HG02798 (cell line): ENCODE data around the gene AKR1C4.
"Not testable (repeated sequence)": the region's sequence is repeated elsewhere in the genome, so short reads cannot be mapped to it uniquely, and the experiment has no call there.

Experiments
- ATAC-seq: cut with Tn5 transposase; IDR thresholded peaks from one replicate; pipeline ENCODE4 v1.9.1; 2021; ENCODE audit warnings: mild to moderate bottlenecking; ENCODE audit not compliant: unreplicated experiment, poor library complexity

The AKR1C4 gene

DNA sequence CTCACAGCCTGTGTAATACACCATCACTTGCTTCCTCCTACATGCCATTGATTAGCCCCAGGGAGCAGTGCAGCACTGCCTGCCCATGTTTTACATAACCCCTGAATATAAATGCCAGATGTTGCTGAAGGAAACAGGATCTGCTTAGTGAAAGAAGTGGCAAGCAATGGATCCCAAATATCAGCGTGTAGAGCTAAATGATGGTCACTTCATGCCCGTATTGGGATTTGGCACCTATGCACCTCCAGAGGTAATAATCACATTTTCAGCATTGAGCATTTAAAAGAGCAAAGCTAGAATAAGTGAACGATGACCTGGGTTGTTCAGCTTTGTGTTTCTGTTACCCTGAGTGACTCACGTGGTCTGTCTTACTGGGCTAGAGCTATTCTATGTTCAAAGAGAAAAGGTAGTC, at the start of gene AKR1C4:
TSS of gene AKR1C4 (plus strand) at position 136 of the 412 bp plus-strand sequence. CDS start at position 167, 31 bp downstream.
- no peak for ATAC-seq

DNA sequence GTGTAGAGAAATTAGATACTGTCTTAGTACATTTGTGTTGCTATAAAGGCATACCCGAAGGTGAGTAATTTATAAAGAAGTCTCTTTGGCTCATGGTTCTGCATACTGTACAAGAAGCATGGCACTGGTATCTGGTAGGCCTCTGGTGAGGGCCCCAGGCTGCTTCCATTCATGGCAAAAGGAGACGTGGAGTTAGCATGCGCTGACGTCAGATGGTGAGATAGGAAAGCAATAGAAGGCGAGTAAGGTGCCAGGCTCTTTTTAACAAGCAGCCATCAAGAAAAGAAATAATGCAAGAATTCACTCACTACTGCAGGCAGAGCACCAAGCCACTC, 49.8 kb upstream of the AKR1C4 start:
- no peak for ATAC-seq

DNA sequence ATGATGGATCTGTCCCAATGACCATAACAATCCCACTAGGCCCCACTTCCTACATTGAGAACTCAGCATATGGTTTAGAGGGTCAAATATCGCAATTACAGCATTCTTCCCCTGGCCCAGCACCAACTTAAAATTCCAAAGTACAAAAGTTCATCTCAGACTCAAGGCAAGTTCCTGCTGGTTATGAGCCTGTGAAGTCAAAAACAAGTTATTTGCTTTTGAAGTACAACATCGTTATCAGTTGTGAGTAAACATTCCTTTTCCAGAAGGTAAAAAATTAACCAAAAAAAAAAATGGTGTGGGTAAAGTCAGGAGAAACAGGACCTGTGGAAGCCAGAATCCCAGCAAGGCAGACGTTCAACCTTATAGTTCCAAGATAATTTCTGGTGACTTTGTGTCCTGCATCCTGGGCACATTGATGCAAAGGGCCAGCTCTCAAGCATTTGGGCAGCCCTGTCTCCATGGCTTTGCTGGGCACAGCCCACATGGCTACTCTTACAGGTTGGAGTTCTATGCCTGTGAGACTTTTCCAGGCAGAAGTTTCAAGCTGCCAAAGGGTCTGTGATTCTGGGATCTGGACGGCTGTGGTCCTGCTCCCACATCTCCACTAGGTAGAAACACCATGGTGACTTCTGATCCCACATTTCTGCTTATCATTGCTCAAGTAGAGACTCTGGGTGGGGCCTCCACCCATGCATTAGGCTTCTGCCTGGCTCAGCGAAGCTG, 49.2 kb upstream of the AKR1C4 start:
- ATAC-seq = no peak

DNA sequence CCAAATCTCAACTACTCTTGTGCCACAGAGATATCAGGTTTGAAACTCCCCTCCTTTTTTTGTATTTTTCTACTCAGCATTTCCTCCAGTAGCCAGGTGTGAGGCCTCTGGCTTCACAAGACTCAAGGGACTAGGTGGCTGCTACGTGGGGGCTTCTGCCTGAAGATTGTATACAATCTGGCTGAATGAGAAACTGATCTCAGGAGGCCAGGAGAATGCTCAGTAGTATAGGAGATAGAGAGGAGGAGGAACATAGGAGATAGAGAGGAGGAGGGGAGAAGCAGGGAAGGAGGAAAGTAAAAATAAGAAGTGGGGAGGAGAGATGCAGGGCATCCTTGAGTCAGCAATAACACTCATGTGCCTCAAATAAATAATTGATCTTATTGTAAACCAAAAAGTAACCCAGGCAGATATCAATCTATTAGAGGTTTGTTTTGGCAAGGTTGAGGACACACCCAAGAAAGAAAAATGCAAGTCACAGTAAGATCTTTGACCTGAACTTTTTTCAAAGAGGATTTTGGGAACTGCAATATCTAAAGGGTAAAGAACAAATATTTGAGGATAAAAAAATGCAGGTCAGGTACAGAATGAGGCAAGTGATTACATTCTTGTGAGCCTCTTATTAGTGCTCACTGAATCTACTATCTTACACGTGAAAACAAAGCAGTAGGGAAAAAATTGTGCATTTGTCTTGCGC, 48.5 kb upstream of the AKR1C4 start:
- ATAC-seq = no peak

DNA sequence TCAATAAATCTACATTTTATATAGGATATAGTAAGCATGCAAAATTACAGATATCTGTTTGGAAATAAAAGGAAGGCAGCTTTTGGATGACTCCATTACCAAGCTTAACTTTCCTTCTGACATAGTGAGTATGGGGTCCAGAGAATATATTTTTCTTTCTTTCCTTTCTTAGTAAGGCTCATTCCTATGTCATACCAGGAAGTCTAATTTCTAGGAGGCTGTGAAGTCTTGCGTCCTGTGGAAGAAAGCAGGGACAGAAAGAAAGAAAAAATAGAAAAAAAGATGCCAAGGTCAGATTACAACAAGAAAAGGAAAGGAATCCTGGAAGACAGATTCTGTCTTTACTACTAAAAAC, 48.0 kb upstream of the AKR1C4 start:
- no peak for ATAC-seq

DNA sequence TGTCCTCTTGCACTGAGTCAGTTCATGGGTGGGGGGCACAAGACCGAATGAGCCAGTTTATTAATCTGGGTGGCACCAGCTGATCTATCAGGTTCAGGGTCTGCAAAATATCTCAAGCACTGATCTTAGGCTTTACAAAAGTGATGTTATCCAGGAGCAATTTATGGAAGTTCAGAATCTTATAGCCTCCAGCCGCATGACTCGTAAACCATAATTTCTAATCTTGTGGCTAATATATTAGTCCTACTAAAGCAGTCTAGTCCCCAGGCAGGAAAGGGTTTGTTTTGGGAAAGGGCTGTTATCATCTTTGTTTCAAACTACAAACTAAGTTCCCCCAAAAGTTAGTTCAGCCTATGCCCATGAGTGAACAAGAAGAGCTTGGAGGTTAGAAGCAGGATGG, 45.6 kb upstream of the AKR1C4 start:
- no peak for ATAC-seq

DNA sequence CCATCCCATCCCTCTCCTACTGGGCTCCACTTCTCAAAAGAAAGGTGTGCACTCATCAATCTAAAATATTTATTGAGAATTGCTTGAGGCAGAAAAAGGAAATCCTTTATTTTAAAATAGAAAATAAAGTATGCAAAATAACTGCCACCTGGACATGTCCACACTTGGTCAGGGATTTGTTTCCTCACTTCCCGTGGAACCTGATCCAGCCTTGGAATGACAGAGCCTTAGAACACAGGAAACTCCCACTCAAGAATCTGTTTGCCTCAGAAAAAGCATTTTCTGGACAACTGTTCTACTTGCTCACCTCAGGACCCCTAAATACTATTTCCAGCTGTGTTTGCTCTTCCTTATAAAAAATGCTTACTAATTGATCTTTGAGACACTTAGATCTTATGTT, 40.7 kb upstream of the AKR1C4 start:
- no peak for ATAC-seq

DNA sequence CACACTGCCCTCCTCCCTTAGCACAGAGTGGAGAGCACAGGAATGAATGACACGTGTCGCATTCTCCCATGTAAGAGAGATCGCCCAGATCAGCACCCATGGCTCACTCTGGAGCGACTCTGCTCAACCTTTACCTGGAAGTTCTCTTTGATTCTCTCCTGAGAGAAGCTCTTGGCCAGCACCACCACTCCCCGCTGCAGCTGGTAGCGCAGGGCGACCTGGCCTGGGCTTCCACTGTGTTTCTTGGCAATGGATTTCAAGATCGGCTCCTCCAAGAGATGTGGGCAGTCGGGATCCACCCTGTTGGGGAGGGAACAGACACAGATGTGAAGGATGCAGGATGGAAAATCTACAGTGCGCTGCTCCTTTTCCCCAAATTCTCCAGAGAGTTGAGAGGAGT, 39.1 kb upstream of the AKR1C4 start:
- ATAC-seq = no peak

DNA sequence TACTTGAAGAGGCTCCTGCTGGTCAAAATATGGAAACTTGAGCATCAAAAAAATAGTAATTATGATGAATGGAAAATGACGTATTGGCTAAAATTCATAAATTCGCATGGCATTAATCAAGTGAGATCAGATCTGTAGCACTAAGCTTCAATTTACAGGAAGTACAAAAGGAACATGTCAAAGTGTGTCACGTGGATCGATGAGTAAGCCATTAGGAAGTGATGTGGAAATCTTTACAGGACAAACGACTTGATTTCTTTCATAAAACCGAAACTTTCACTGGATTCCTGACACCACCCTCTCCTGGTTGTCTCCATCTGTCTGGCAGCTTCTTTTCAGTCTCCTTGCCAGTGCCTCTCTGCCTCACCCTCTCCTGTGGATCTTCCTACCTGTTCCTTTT, 37.5 kb upstream of the AKR1C4 start:
- no peak for ATAC-seq

DNA sequence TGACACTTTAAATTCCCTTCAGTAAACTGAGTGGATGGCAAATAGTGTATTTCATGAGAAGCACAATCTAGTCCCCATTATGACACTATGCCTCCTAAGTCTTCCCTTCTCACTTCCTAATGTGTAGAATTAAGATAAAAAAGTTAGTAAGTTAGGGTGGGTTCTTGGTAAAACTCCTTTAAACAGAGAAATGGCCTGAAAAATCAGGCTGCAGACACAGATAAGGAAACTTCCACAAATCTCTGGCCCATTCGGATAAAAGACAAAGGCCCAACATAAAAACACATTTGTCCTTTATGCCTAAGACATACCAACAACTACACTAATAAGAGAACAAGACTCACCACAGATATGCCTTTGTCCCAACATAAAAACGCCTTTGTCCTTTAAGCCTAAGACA, 33.1 kb upstream of the AKR1C4 start:
- ATAC-seq = no peak

DNA sequence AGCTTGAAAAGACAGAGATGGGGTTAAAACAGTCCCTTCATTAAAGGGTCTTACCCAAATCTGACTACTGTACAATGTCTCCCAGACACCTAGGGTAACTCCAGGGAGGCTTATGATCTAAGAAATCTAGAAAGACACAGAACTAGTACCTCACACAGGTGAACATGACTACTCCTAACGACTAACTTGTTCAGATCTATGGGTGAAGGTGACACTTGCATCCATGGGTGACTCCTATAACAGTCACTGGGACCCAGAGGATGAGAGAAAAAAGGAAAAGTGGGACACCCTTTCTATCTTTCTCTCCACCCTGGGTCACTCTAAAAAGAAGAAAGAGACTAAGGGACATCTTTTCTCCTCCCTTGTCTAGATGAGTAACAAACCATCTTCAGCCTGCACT, 30.9 kb upstream of the AKR1C4 start:
- ATAC-seq = no peak

DNA sequence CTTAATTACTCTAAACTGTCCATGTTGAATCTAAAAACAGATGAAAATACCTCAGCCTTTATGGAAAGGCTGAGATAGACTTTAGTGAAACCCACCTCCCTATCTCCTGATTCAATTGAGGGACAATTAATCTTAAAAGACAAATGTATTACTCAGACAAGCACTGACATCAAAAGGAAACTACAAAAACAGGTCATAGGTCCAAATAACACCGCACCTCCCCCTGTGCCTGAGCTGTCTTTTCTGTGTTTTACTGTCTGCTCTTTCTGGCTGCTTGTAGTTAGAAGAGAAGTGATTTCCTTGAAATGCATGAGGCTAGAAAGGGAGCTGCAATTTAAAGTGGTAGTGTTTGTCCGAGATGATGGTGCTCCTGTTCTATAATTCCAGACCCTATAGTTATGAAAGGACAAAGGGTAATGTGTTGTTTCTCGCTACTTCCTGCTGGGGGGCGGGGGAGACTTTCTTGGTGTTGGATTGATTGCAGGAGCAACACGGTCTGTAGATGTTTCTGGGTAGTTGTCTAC, 27.7 kb upstream of the AKR1C4 start:
- no peak for ATAC-seq

DNA sequence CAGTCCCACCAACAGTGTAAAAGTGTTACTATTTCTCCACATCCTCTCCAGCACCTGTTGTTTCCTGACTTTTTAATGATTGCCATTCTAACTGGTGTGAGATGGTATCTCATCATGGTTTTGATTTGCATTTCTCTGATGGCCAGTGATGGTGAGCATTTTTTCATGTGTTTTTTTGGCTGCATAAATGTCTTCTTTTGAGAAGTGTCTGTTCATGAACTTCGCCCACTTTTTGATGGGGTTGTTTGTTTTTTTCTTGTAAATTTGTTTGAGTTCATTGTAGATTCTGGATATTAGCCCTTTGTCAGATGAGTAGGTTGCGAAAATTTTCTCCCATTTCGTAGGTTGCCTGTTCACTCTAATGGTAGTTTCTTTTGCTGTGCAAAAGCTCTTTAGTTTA, 21.1 kb upstream of the AKR1C4 start:
- not testable (repeated sequence) for ATAC-seq

DNA sequence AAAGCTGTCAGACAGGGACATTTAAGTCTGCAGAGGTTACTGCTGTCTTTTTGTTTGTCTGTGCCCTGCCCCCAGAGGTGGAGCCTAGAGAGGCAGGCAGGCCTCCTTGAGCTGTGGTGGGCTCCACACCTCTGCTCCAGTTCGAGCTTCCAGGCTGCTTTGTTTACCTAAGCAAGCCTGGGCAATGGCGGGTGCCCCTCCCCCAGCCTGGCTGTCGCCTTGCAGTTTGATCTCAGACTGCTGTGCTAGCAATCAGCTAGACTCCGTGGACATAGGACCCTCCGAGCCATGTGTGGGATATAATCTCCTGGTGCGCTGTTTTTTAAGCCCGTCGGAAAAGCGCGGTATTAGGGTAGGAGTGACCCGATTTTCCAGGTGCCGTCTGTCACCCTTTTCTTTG, 16.1 kb upstream of the AKR1C4 start:
- not testable (repeated sequence) for ATAC-seq

DNA sequence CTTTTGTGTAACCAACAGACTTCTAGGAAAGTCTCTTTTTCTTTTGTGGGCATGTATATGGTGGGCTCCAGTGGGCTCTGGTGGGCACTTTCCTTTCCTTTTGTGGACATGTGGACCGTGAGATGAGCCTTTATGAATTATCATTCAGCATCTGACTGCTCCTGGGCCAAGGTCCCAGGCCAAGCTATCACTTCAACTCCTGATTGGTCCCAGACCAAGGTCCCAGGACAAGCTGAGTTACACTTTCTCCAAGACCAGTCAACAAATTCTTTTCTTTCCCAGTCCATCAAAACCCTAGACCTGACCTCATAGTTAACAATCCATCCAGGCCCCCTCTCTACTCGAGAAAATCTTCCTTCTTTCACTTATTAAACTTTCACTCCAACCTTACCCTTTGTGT, 12.7 kb upstream of the AKR1C4 start:
- ATAC-seq = no peak

DNA sequence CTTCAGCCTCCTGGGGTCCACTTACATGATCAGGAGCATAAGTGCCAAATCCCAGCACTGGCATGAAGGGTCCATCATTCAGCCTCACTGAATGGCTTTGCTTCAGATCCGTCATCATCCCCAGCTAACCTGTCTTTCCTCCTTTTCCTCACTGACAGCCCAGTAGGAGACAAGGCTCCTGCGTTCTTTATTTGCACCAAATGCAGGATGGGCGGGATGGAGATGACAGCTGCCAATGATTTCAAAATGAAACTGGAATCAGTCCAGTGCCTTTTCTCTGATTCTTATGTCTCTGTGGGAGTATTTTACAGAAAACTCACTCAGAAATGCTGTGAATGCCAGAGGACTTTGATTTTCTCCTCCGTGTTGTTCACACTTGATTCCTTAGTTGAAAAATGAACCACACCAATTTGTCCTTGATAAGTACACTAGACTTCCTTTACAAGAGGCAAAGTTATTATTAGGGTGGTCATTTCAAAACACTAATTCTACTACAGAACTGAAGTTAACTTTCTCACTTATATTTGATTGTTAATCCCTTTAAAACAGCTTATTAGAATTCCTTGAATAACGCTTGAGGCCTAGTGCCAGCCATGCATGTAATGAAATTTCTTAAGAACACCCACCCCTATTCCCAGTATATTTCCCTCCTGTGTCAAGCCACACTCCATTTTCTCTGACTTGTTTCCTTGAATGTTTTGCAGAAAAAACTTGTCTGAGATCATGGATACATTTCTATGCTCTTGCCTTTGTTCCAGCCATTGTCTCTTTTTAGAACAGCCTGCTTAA, 11.5 kb upstream of the AKR1C4 start, which contains the start of gene AKR1C8:
TSS of gene AKR1C8 (minus strand) at position 164 of the 789 bp plus-strand sequence. CDS start at position 118, 46 bp downstream.
- no peak for ATAC-seq

DNA sequence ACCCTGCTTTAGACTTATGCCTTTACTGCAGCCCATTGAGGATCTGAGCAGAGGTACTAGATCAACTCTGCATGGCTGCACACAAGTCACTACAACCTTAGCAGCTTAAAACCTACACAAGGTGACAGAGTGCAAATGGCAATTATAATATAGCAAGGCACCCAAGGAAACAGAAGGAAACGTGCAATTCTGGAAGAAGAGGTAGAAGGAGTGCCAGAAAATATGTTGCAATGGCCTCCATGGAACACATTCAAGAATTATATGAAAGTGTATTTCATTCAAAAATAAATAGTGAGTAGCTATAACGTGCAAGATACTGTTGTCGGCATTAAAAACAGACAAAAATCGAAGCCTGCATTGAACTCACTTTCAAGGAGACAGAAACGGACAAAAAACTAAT, 8.8 kb upstream of the AKR1C4 start:
- no peak for ATAC-seq

DNA sequence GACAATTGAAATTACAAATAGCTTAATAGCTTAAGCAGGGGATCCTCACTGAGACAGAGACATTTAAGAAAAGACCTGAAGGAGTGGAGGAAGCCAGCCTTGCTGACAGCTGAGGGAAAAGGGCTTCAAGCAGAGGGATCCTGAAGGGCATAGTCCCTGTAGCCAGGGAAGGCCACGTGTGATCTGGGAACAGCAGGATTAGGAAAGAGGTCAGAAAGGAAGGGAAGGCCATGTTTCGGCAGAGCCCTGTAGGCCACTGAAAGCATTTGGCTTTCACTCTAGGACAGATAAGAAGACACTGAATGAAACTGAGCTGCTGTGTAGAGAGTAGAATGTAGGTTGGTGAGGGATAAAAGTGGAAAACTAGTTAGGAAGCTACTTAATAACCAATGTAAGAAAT, 8.3 kb upstream of the AKR1C4 start:
- ATAC-seq = no peak

DNA sequence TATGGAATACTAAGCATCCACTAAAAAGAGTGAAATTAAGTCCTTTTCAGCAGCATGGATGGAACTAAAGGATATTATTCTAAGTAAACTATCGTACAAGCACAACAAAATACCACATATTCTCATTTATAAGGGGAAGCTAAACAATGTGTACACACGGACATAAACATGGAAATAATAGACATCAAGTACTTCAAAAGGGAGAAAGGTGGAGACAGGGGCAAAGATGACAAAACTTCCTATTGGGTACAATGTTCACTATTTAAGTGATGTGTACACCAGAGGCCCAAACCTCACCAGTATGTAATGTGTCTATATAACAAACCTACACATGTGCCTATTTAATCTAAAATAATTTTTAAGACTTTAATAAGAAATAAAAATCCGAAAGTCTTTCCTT, 2.2 kb upstream of the AKR1C4 start:
- no peak for ATAC-seq

DNA sequence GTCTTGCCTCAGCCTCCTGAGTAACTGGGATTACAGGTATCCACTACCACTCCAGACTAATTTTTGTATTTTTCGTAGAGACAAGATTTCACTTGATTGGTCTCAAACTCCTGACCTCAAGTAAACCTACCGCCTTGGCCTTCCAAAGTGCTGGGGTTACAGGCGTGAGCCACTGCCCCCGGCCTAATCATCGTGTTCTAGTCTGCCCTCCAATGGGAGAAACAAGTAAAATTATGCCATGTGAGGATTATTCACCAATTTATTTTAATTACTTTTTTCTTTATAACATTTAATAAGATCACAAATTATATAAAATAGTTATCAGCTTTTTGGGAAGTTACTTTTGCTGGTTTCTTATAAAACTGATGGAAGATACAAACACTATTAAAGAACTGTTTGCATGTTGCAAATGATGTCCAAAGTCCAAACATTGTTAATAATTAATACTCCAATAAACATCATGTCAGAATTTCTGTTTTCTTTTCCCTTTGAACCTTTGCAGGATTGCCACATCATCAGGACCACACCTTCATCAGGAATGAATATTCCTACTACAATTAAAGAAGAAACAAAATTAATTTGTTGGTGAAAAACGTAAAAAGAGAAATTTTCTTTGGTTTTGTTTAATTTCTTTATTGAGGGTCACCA, 786 bp upstream of the AKR1C4 start:
- ATAC-seq = no peak

DNA sequence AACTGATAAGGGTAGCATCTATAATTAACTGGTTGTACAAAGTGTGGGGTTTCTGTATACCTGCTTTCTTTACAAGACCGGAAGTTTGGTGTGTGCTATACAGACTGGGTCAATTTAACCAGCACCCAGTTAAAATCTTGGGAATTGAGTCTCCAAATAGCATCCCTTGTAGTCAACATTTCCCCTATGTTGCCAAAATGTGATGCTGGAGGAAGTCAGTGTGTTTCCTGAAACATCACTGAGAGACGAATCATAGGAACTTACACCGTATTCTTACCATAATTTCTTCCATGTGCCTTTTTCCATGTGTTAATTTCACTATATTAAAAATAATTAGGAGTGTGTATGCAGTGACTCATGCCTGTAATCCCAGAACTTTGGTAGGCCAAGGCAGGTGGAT, 1.7 kb downstream of the AKR1C4 start:
- no peak for ATAC-seq
